Adrenal gland (tissue), 12 donors: Measurements from ENCODE around the gene DLG2. TPM values are rescaled to one million over a fixed set of nuclear protein-coding genes. Genes with fewer than 3 reads are reported as not detected.

Experiments
- DNase-seq, 7 donors: peaks; one replicate each; pipeline ENCODE4 v3.0.0-alpha.2; 2019 to 2020
- H3K27ac ChIP-seq, 5 donors: fragments of 200-600 bp; sonication (generic) in 4 of 5; 1 replicate in 3 of 5; 2 replicates in 2 of 5; pipeline versions ENCODE4 v1.5.1 to v1.8.0; 2016 to 2020; ENCODE audit warnings: mild to moderate bottlenecking in 1 of 5
- H3K27me3 ChIP-seq: fragments of 200-600 bp; 2 replicates; pipeline ENCODE4 v1.8.0; 2021
- H3K36me3 ChIP-seq, 2 donors: fragments of 200-600 bp; replicated peaks in 1 of 2; 1 replicate in 1 of 2; 2 replicates in 1 of 2; pipeline versions ENCODE4 v1.5.1 to v1.8.0; 2018 to 2022
- H3K4me1 ChIP-seq, 2 donors: fragments of 200-600 bp; replicated peaks in 1 of 2; 1 replicate in 1 of 2; 2 replicates in 1 of 2; pipeline versions ENCODE4 v1.5.1 to v1.8.0; 2018 to 2021
- H3K4me3 ChIP-seq, 4 donors: fragments of 200-600 bp; sonication (generic) in 3 of 4; one replicate each; pipeline ENCODE4 v1.5.1; 2016 to 2018
- H3K9me3 ChIP-seq, 3 donors: fragments of 200-600 bp; sonication (generic) in 1 of 3; replicated peaks in 1 of 3; 1 replicate in 2 of 3; 2 replicates in 1 of 3; pipeline versions ENCODE4 v1.5.1 to v1.8.0; 2016 to 2021
- CTCF ChIP-seq, 6 experiments: fragments of 450-650 bp in 4 of 6; fragments of 200-600 bp in 2 of 6; sonication (generic) in 1 of 6; IDR thresholded peaks; 1 replicate in 5 of 6; 2 replicates in 1 of 6; pipeline versions ENCODE4 v1.5.1 to v1.8.0; 2016 to 2021; ENCODE audit warnings: antibody characterized with exemption in 6 of 6, mild to moderate bottlenecking in 2 of 6, moderate library complexity in 1 of 6
- POLR2A ChIP-seq, 2 donors: fragments of 450-650 bp; IDR thresholded peaks; one replicate each; pipeline ENCODE4 v1.6.1; 2017; ENCODE audit warnings: antibody characterized with exemption in 2 of 2, mild to moderate bottlenecking in 2 of 2, moderate library complexity in 1 of 2
- WGBS, 4 donors: extraction: QIAGEN DNeasy Blood & Tissue Kit in 2 of 4; methylation state at CpG; one replicate each; pipeline versions ENCODE4 v1.1.5 to v1.1.7; 2013 to 2017; 5-methylcytosine and 5-hydroxymethylcytosine counted together
- intact Hi-C, 2 donors: fragments of 100-400 bp; cut with DNase I; formaldehyde crosslinking; loops; one replicate each; pipeline versions ENCODE4 v1.14.1 to v1.15.0; 2022 to 2023
- polyA plus RNA-seq, 3 donors: library from polyadenylated mRNA; stranded (reverse); fragments of 200-250 nt in 2 of 3; fragments of 350-450 nt in 1 of 3; fragmentation: Illumina TruSeq in 1 of 3; extraction: RNeasy Lipid Tissue Mini Kit (QIAGEN cat#74804) in 1 of 3; gene quantifications; one replicate each; pipeline ENCODE4 v1.2.3, GENCODE V29; 2013 to 2014
- total RNA-seq, 9 donors: library from RNA; depleted of rRNA in 4 of 9; stranded (reverse); fragments of >200 nt in 4 of 9; fragments of 120-200 nt in 1 of 9; fragmentation: NEBNext Ultra II Directional in 1 of 9; extraction: Animal tissue kit (Norgen Biotek cat#: 25700) in 1 of 9; gene quantifications; one replicate each; pipeline versions ENCODE4 v1.1.0 to v1.2.4, GENCODE V29; 2013 to 2023
- donor health status: healthy with polysubstance abuse.
- donor health status: Bipolar disorder and iron deficiency.
- donor health status: DM: yes; HTN: yes; CAD: no.
- donor health status: DM: no; HTN: no; CAD: no.
- donor health status: DM: no; HTN: no; CAD: no.
- donor health status: DM: yes; HTN: yes; CAD: no.

The DLG2 gene
- total and polyA plus RNA-seq, 12 donors: 8.3 to 101 (median 37.5) TPM

- peak in 1 of 7 donors; percentile 6 for DNase-seq
- Histone ChIP-seq H3K27ac (no peak overlapping the region), H3K27me3 (no peaks in the 10 kb centered on the region), H3K36me3 (no peaks in the 10 kb centered on the region), H3K4me3 (no peak overlapping the region), H3K9me3 (no peaks in the 10 kb centered on the region), H3K4me1 (no peaks in the 10 kb centered on the region)
- no peak for TF ChIP-seq CTCF (IDR thresholded peaks at IDR 0.05)
- intact Hi-C loops: no loop called here
Observed at GRCh38 chr11:84673753-84674152, 953.4 kb downstream of the DLG2 start.

- Histone ChIP-seq H3K9me3 (no peaks in the 10 kb centered on the region), H3K4me1 (no peaks in the 10 kb centered on the region), H3K27ac (no peak overlapping the region), H3K36me3 (no peaks in the 10 kb centered on the region), H3K27me3 (no peaks in the 10 kb centered on the region), H3K4me3 (no peak overlapping the region)
- no peak for TF ChIP-seq POLR2A (IDR thresholded peaks at IDR 0.05)
- no peak for TF ChIP-seq CTCF (IDR thresholded peaks at IDR 0.05)
- WGBS, 4 donors: 63 to 65% (median 64%) methylated on average over 4 of the region's 4 CpGs
- no peak for DNase-seq
- intact Hi-C loops: no loop called here
Observed at GRCh38 chr11:84671325-84671999, 955.7 kb downstream of the DLG2 start.

GRCh38 chr11:84663731-84664130, 963.4 kb downstream of the DLG2 start:
- WGBS, 4 donors: 68 to 83% (median 74%) methylated on average over 3 of the region's 3 CpGs
- Histone ChIP-seq H3K4me1 (no peaks in the 10 kb centered on the region), H3K4me3 (no peak overlapping the region), H3K9me3 (no peaks in the 10 kb centered on the region), H3K36me3 (no peaks in the 10 kb centered on the region), H3K27me3 (no peaks in the 10 kb centered on the region), H3K27ac (no peak overlapping the region)
- no peak for DNase-seq
- intact Hi-C loops: no loop called here
- TF ChIP-seq CTCF (IDR thresholded peaks at IDR 0.05) (no peak), POLR2A (IDR thresholded peaks at IDR 0.05) (no peak)

GRCh38 chr11:84660257-84660977, 966.7 kb downstream of the DLG2 start:
- Histone ChIP-seq H3K4me1 (no peaks in the 10 kb centered on the region), H3K36me3 (no peaks in the 10 kb centered on the region), H3K4me3 (no peak overlapping the region), H3K9me3 (no peaks in the 10 kb centered on the region), H3K27ac (no peak overlapping the region), H3K27me3 (no peaks in the 10 kb centered on the region)
- intact Hi-C loops: no loop called here
- WGBS, 4 donors: 92 to 93% (median 92%) methylated on average over 3 of the region's 3 CpGs
- no peak for TF ChIP-seq POLR2A (IDR thresholded peaks at IDR 0.05)
- TF ChIP-seq CTCF (IDR thresholded peaks at IDR 0.05): no peak
- no peak for DNase-seq
